ENCODE results near the gene MECR. TPM values are rescaled to one million over a fixed set of nuclear protein-coding genes. Genes with fewer than 3 reads are reported as not detected.
A peak's percentile ranks its signal among the peaks of the same experiment; 100 is the strongest.
"Not testable (repeated sequence)": the region's sequence is repeated elsewhere in the genome, so short reads cannot be mapped to it uniquely, and the experiment has no call there.

Gene MECR
- total RNA-seq, 1 donor from 2014 or later: 34.5 TPM

DNA sequence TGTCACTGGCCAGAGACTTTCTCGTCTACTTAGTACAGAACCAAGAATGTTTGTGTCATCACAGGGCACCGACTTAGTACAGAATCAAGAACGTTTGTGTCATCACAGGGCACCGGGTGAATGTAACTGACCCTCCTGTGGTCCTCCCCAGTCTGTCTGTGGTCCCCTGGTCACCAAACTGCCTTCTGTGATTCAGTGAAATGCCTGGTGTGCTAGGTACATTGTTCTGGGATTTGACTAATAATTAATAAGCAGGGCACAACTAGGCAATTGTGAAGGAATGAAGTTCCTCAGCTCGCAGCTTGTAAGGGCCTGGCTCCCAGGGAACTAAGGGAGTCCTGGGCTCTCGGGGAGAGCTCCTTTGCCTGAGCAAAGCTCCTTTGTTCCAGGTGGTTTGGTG lies 7.2 kb downstream of the MECR start:
- H3K4me1 Mint-ChIP-seq (ENCODE audit: low read depth): peaks cover 2% of the 10 kb centered on the region
- no peak overlapping the region for H3K27ac Mint-ChIP-seq
- no peak overlapping the region for H3K4me3 Mint-ChIP-seq
- DNase-seq (ENCODE audit: low spot score): no peak
- intact Hi-C loops (cut with micrococcal nuclease): no loop called here
- H3K9me3 Mint-ChIP-seq: no peaks in the 10 kb centered on the region
- H3K36me3 Mint-ChIP-seq (ENCODE audit: low read depth): peaks cover 7% of the 10 kb centered on the region
- H3K27me3 Mint-ChIP-seq (ENCODE audit: insufficient read depth): no peaks in the 10 kb centered on the region

DNA sequence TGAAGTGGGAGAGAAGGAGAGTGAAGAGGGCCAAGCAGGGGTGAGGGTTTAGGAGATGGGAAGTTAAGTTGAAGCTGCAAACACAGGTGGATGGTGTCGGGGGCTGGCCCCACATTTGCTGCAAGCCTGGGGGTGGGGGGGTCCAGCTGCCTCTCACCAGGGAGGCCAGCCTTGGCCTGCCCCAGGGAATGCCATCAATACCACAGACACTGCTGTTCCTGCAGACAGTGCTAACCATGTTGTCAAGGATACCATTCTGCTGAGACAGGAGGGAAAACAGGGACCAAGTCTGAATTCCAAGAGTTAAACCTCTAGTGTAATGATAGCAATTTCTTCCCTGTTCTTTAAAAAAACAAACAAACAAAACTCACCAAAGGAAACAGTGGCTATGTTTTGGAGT lies 8.0 kb downstream of the MECR start:
- no peaks in the 10 kb centered on the region for H3K9me3 Mint-ChIP-seq

DNA sequence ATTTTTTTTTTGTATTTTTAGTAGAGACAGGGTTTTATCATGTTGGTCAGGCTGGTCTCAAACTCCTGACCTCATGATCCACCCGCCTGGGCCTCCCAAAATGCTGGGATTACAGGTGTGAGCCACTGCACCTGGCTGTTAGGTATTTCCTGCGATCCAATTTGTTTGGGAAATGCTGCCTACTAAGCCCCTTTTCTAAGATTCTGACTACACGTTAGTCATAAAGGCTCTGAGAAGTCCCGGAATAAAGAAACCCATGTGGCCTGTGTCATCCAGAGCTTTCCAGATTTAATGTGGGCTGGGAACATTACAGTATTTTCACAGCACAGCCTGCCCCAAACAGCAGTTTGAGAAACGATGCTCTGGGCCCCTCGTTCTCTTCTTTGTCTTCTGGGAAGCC lies 8.5 kb downstream of the MECR start:
- intact Hi-C loops (cut with micrococcal nuclease); H3K9me3 Mint-ChIP-seq; H3K4me1 Mint-ChIP-seq (ENCODE audit: low read depth): not testable (repeated sequence)

More for the DNA sequence above, 8.0 kb downstream of the MECR start:
- H3K4me3 Mint-ChIP-seq: no peak overlapping the region
- intact Hi-C loops (cut with micrococcal nuclease): no loop called here
- peaks cover 7% of the 10 kb centered on the region for H3K36me3 Mint-ChIP-seq (ENCODE audit: low read depth)
- no peak for DNase-seq (ENCODE audit: low spot score)
- no peak overlapping the region for H3K27ac Mint-ChIP-seq
- no peaks in the 10 kb centered on the region for H3K27me3 Mint-ChIP-seq (ENCODE audit: insufficient read depth)
- peaks cover 5% of the 10 kb centered on the region for H3K4me1 Mint-ChIP-seq (ENCODE audit: low read depth)

DNA sequence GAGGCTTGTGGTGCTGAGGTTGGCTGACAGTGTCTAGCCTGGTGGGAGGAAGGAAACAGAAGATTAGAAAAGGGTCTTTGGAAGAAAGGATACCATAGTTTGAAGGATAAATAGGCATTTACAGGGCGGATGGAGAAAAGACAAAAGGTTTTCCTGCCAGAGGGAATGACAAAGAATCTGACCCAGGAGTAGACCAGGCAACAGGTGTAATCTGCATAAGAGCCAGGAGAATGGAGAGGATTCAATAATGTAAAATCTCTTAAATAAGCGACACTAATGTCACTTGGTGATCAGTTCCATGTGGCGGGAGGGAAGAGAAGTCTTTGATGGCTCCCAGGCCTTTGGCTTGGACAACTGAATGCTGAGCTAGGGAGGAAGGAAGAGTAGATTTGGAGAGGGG lies 9.4 kb downstream of the MECR start:
- no peak overlapping the region for H3K4me3 Mint-ChIP-seq

More for the DNA sequence above, 8.5 kb downstream of the MECR start:
- H3K4me3 Mint-ChIP-seq; H3K27me3 Mint-ChIP-seq (ENCODE audit: insufficient read depth); H3K36me3 Mint-ChIP-seq (ENCODE audit: low read depth); H3K27ac Mint-ChIP-seq; DNase-seq (ENCODE audit: low spot score): not testable (repeated sequence)

DNA sequence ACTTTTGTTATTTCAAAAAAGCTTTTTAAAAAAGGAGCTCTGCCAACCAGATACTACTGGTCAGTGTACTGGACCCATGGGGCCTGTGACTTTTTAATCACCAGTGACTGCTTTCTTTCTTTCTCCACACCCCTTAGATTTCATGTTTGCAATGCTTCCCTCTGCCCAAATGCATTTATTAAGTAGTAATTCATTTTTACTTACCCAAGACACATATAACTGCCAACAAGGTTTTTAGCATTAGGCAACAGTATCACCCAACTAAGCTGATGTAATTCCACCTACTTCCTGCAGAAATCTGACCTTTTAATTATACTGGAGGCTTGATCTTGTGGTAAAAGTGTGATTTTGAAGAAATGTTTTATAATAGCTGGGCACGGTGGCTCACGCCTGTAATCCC lies 12.5 kb downstream of the MECR start:
- H3K27me3 Mint-ChIP-seq (ENCODE audit: insufficient read depth): no peaks in the 10 kb centered on the region
- no peaks in the 10 kb centered on the region for H3K9me3 Mint-ChIP-seq
- peaks cover 19% of the 10 kb centered on the region for H3K36me3 Mint-ChIP-seq (ENCODE audit: low read depth)
- intact Hi-C loops (cut with micrococcal nuclease): no loop called here
- H3K27ac Mint-ChIP-seq: no peak overlapping the region
- H3K4me3 Mint-ChIP-seq: no peak overlapping the region
- DNase-seq (ENCODE audit: low spot score): no peak
- H3K4me1 Mint-ChIP-seq (ENCODE audit: low read depth): peaks cover 5% of the 10 kb centered on the region

More for the DNA sequence above, 9.4 kb downstream of the MECR start:
- DNase-seq (ENCODE audit: low spot score): no peak
- Mint-ChIP-seq H3K36me3 (ENCODE audit: low read depth) (peaks cover 8% of the 10 kb centered on the region), H3K27ac (no peak overlapping the region), H3K9me3 (no peaks in the 10 kb centered on the region), H3K27me3 (ENCODE audit: insufficient read depth) (no peaks in the 10 kb centered on the region), H3K4me1 (ENCODE audit: low read depth) (peaks cover 5% of the 10 kb centered on the region)
- intact Hi-C loops (cut with micrococcal nuclease): no loop called here

DNA sequence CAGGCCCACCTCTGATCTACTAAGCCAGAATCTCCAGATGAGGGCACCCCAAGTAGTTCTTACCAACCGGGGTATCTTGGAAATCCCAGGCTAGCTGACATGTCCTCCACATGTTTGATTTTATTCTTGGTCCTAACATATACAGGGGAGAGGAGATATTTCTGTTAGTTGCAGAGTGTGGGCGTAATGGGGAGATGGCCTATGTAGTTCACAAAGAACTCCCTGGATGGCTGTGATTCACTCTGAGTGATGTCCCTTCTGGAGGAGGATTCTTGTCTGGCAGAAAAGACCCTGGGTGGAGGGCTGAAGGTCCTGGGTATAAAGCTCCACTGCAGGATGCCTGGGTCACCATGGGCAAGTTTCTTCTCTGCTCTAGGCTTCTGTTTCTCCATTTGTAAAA lies 13.1 kb downstream of the MECR start:
- no peaks in the 10 kb centered on the region for H3K27me3 Mint-ChIP-seq (ENCODE audit: insufficient read depth)
- intact Hi-C loops (cut with micrococcal nuclease): no loop called here
- peaks cover 5% of the 10 kb centered on the region for H3K4me1 Mint-ChIP-seq (ENCODE audit: low read depth)
- peaks cover 24% of the 10 kb centered on the region for H3K36me3 Mint-ChIP-seq (ENCODE audit: low read depth)
- H3K9me3 Mint-ChIP-seq: no peaks in the 10 kb centered on the region
- H3K27ac Mint-ChIP-seq: no peak overlapping the region
- no peak for DNase-seq (ENCODE audit: low spot score)
- H3K4me3 Mint-ChIP-seq: no peak overlapping the region

DNA sequence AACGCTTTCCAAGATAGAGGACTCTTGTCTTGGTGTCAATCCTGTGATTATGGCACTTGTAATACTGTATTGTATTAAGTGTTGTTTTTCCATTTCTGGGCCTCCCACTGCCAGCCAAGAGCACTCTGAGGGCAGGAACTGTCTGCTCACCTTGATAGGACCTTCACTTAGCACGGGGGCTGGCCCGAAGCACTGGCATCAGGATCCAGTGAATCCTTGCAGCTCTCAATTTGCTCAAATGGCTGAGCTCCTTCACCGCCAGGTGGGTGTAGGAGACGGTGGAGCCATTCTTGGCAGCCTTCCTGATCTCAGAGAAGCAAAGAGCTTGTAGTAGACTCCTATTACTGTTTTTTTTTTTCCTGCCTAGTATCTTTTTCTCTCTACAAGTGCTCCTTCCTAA lies 17.7 kb downstream of the MECR start:
- intact Hi-C loops (cut with micrococcal nuclease): no loop called here
- H3K27me3 Mint-ChIP-seq (ENCODE audit: insufficient read depth): no peaks in the 10 kb centered on the region
- no peaks in the 10 kb centered on the region for H3K4me1 Mint-ChIP-seq (ENCODE audit: low read depth)
- H3K27ac Mint-ChIP-seq: no peak overlapping the region
- no peaks in the 10 kb centered on the region for H3K9me3 Mint-ChIP-seq
- DNase-seq (ENCODE audit: low spot score): no peak
- no peak overlapping the region for H3K4me3 Mint-ChIP-seq
- H3K36me3 Mint-ChIP-seq (ENCODE audit: low read depth): peaks cover 18% of the 10 kb centered on the region

DNA sequence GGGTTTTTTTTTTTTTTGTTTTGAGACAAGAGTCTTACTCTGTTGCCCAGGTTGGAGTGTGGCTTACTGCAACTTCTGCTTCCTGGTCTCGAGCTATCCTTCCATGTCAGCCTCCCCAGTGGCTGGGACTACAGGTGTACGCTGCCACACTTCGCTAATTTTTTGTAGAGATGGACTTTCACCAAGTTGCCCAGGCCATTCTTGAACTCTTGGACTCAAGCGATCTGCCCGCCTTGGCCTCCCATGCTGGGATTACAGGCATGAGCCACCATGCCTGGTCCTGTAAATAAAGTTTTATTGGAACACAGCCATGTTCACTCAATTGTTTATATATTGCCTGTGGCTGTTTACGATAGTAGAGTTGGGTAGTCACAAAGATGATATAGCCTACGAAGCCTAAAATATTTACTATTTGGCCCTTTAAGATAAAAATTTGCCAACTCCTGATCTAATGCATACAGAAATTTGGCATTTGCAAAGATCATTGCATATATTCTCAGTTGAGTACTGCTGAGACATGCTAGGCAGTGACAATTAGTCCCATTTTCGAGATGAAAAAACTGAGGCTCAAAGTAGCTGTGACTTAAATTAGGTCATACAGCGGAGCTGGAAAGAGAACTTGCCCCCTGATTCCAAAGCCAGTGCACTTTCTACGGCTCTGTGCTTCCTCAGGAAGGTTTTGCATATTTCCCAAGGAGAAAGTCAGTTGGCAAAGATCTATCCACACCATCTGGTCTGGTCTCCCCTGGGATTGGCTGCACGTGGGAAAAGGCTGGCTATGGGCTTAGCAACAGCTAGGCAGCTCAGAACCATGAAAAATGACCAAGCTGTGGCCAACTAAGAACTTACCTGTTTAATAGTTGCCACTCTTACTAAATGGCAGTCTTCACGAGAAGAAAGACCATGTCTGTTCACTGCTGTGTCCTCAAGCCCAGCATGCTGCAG lies 19.4 kb downstream of the MECR start:
- H3K9me3 Mint-ChIP-seq: no peaks in the 10 kb centered on the region
- no peak for DNase-seq (ENCODE audit: low spot score)
- no peak overlapping the region for H3K27ac Mint-ChIP-seq
- no peaks in the 10 kb centered on the region for H3K27me3 Mint-ChIP-seq (ENCODE audit: insufficient read depth)
- no peaks in the 10 kb centered on the region for H3K4me1 Mint-ChIP-seq (ENCODE audit: low read depth)
- peaks cover 18% of the 10 kb centered on the region for H3K36me3 Mint-ChIP-seq (ENCODE audit: low read depth)
- no peak overlapping the region for H3K4me3 Mint-ChIP-seq
- intact Hi-C loops (cut with micrococcal nuclease): no loop called here

DNA sequence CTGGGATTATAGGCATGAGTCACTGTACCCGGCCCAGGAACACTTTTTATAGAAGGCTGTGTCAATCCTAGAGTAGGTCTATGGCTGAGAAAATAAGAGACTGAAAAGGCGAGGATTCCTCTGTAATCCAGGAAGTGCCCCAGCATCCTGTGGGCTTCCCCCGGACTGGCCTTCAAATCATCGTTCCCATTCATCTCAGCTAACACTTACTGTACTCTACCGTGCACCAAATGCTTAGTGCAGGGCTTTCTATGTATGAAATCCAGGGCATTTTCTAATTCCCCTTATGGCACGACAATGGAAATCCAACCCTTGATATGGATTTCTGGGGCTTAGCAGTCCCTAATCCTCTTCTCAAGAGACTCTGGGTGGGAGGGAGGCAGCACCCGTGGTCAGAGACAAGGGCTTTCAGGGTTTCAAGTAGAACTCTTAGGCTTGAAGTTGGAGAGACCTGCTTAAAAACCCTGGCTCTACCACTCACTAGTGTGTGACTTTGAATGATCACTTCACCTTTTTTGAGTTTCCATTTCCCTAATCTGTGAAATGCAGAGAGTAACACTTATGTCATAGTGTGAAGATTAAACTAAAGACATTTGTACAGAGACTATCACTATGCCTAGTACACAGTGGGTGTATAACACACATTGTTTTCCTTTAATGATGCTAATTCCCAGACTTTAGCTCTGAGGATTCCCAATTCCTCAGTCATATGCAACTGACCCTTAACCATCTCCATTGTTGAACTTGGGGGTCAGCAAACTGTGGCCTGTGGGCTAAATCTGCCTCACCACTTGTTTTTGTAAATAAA lies 20.3 kb downstream of the MECR start:
- DNase-seq (ENCODE audit: low spot score): no peak
- Mint-ChIP-seq H3K4me1 (ENCODE audit: low read depth) (no peaks in the 10 kb centered on the region), H3K4me3 (no peak overlapping the region), H3K36me3 (ENCODE audit: low read depth) (peaks cover 15% of the 10 kb centered on the region), H3K9me3 (no peaks in the 10 kb centered on the region), H3K27ac (no peak overlapping the region), H3K27me3 (ENCODE audit: insufficient read depth) (no peaks in the 10 kb centered on the region)
- intact Hi-C loops (cut with micrococcal nuclease): no loop called here

DNA sequence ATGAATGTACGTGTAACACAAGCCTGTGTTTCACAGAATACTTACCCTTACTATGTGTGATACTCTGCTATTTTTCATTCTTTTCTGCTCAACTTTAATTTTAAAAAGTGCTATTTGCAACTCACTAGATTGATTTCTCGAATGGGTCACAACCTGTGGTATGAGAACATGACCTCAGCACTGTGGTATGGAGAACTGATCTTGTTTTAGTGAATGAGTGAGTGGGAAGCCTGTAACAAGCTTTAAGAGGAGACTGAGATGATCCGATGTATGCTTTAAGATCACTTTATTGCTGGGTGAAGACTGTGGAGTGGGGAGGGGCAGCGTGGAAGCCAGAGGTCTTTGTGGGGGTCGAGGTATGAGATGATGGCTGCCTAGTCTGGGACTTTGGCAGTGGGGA lies 21.6 kb downstream of the MECR start:
- H3K27ac Mint-ChIP-seq: no peak overlapping the region
- DNase-seq (ENCODE audit: low spot score): no peak
- no peaks in the 10 kb centered on the region for H3K9me3 Mint-ChIP-seq
- intact Hi-C loops (cut with micrococcal nuclease): no loop called here
- H3K36me3 Mint-ChIP-seq (ENCODE audit: low read depth): peaks cover 13% of the 10 kb centered on the region
- no peaks in the 10 kb centered on the region for H3K27me3 Mint-ChIP-seq (ENCODE audit: insufficient read depth)
- H3K4me1 Mint-ChIP-seq (ENCODE audit: low read depth): no peaks in the 10 kb centered on the region
- H3K4me3 Mint-ChIP-seq: no peak overlapping the region

DNA sequence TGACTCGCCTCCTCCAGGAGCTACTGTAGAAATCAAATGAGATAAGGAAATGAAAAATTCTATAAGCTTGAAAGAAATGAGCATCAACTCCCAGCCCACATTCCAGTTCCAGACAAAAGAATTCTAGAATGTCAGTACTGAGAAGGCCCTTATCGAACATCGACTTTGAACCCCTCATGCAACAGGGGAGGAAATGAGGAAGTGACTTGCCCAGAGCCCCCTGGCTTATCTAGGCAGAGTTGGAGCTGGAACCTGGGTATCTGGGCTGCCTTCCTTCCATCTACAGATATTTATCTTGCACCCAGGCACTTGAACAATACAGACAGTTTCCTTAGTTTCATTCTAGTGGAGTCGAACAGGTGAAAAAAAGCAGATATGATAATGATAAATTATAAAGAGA lies 22.3 kb downstream of the MECR start:
- no peak for DNase-seq (ENCODE audit: low spot score)
- Mint-ChIP-seq H3K4me1 (ENCODE audit: low read depth) (no peaks in the 10 kb centered on the region), H3K27me3 (ENCODE audit: insufficient read depth) (no peaks in the 10 kb centered on the region), H3K36me3 (ENCODE audit: low read depth) (peaks cover 10% of the 10 kb centered on the region), H3K27ac (no peak overlapping the region), H3K9me3 (no peaks in the 10 kb centered on the region), H3K4me3 (no peak overlapping the region)
- intact Hi-C loops (cut with micrococcal nuclease): no loop called here

DNA sequence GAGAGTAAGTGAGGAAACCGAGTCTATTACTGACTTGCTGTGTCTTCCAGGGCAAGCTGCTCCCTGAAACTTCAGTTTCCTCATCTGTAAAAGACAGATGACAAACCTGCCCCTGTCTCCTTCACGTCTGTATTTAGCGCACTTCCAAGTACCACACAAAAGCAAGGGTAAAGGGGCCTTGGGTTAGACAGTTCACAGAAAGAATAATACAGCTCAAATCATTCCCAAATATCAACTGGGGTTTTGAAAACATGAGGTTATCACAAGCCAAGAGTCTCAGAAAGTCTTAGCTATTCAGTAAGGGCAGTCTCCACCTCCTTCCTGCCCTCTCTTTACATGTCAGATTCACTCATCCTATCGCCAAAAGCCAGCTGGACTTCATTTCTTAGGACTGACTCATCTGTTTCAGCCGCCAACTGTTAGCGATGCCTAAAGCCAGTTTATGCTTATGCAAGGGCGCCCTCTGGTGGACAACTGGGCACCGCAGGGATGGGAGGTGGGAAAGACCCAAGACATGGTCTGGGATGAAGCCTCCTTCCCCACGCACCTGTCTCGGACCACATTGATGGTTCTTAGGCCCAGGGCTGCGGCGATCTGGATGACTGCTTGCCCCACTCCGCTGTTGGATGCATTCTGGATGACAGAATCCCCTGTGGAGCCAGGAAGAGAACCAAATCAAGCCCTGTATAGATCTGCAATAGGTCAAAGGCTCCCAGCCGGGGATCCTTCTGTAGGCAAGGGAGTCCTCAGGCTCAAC lies 28.0 kb downstream of the MECR start:
- no peak overlapping the region for H3K4me3 Mint-ChIP-seq
- H3K4me1 Mint-ChIP-seq (ENCODE audit: low read depth): peaks cover 11% of the 10 kb centered on the region
- H3K27ac Mint-ChIP-seq: no peak overlapping the region
- peaks cover 14% of the 10 kb centered on the region for H3K36me3 Mint-ChIP-seq (ENCODE audit: low read depth)
- intact Hi-C loops (cut with micrococcal nuclease): loop anchor here (1.0 to 5.0 kb wide), 6 partner anchors 21 to 417 kb away; partner anchors contain the start of gene SRSF4
- H3K27me3 Mint-ChIP-seq (ENCODE audit: insufficient read depth): no peaks in the 10 kb centered on the region
- H3K9me3 Mint-ChIP-seq: no peaks in the 10 kb centered on the region
- peak; percentile 78 for DNase-seq (ENCODE audit: low spot score)

Data from activated T-helper 1 cell treated with anti-CD3 and anti-CD28 coated beads, Interleukin-12 subunit alpha, Interleukin-12 subunit beta, Interleukin-2, Interleukin-4 antibody, amounts not matched to agents 30 ng/mL and 10 ng/mL and 1 ng/mL, durations not matched to agents 14 hours and 24 hours and 36 hours (primary cell).